D721Med (cell line): ENCODE data around the gene GPR146.

ENCODE experiments used
- DNase-seq: peaks from one replicate; pipeline ENCODE4 v3.0.0; 2011; ENCODE audit warnings: low spot score; ENCODE audit not compliant: insufficient read length
- FAIRE-seq: peaks from 2 replicates; lab custom pipeline; 2011; peaks lifted over from hg19 to GRCh38; lab: Jason Lieb, UNC
- TF ChIP-seq, protein P1 (sequence below): IDR thresholded peaks from 2 replicates; pipeline ENCODE4 v1.5.1; 2012; ENCODE audit warnings: mild to moderate bottlenecking, control low read depth; ENCODE audit not compliant: insufficient read depth; ENCODE audit errors: missing control alignments

GPR146 gene

GRCh38 chr7:1044189-1045068 is at the start of gene GPR146:
Gene GPR146, plus strand, starts transcription at chr7:1044546. Its CDS starts 12,970 bp downstream, at chr7:1057516.
- DNase-seq: peak; percentile 100
- no peak for FAIRE-seq
- TF ChIP-seq, protein P1, sequence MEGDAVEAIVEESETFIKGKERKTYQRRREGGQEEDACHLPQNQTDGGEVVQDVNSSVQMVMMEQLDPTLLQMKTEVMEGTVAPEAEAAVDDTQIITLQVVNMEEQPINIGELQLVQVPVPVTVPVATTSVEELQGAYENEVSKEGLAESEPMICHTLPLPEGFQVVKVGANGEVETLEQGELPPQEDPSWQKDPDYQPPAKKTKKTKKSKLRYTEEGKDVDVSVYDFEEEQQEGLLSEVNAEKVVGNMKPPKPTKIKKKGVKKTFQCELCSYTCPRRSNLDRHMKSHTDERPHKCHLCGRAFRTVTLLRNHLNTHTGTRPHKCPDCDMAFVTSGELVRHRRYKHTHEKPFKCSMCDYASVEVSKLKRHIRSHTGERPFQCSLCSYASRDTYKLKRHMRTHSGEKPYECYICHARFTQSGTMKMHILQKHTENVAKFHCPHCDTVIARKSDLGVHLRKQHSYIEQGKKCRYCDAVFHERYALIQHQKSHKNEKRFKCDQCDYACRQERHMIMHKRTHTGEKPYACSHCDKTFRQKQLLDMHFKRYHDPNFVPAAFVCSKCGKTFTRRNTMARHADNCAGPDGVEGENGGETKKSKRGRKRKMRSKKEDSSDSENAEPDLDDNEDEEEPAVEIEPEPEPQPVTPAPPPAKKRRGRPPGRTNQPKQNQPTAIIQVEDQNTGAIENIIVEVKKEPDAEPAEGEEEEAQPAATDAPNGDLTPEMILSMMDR: peak; percentile 29

DNA sequence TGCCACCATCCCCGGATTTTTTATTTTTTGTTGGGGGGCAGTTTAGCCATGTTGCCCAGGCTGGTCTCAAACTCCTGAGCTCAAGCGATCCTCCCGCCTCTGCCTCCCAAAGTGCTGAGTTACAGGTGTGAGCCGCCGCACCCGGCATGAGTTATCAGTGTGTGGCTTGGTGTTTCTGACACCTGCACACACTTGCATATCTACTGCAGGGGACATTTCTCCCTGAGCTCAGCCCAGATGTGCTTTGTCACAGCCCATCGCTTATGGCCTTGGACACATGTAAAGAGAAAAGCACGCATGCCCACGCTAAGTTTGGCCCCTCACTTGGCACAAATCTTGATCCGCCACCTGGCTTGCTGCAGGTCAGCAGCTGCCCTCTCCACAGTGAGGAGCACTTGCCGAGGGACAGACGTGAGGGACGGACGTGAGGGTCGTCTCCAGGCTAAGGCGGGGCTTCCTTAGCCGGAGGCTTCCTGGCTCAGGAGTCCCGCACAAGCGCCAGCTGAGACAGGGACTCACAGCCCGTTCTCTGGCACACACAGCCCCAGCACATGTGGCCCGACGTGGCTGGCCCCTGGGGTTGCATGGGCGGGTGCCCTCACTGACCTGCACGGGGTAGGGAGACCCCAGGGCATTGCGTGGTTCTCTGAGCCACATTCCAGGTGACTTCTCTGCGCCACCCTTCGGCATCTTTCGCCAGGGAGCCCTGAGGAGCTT is 49.6 kb upstream of the GPR146 start:
- TF ChIP-seq, protein P1: no peak
- DNase-seq (no peak), FAIRE-seq (no peak)

DNA sequence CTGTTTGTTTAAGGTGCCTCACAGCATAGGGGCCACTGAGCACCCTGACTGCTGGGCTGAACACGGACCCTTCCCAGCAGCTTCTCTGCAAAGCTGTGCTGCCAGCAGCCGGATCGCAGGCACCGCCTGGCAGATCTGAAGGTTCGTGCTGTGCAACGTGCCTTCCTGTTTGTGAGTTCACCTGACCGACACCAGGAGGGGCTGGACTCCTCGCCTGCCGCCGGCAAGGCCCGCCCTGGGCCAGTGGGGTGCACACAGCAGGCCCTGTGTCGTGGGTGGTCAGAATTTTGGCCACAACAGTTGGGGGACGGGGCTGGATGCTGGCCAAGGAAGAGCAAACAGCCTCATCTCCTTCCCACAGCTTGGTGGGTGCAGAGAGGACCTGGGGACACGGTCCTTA is 48.8 kb upstream of the GPR146 start:
- TF ChIP-seq, protein P1: no peak
- no peak for FAIRE-seq
- DNase-seq: no peak

- TF ChIP-seq, protein P1: no peak
- no peak for FAIRE-seq
Measured at GRCh38 chr7:996079-996872, 48.1 kb upstream of the GPR146 start.

DNA sequence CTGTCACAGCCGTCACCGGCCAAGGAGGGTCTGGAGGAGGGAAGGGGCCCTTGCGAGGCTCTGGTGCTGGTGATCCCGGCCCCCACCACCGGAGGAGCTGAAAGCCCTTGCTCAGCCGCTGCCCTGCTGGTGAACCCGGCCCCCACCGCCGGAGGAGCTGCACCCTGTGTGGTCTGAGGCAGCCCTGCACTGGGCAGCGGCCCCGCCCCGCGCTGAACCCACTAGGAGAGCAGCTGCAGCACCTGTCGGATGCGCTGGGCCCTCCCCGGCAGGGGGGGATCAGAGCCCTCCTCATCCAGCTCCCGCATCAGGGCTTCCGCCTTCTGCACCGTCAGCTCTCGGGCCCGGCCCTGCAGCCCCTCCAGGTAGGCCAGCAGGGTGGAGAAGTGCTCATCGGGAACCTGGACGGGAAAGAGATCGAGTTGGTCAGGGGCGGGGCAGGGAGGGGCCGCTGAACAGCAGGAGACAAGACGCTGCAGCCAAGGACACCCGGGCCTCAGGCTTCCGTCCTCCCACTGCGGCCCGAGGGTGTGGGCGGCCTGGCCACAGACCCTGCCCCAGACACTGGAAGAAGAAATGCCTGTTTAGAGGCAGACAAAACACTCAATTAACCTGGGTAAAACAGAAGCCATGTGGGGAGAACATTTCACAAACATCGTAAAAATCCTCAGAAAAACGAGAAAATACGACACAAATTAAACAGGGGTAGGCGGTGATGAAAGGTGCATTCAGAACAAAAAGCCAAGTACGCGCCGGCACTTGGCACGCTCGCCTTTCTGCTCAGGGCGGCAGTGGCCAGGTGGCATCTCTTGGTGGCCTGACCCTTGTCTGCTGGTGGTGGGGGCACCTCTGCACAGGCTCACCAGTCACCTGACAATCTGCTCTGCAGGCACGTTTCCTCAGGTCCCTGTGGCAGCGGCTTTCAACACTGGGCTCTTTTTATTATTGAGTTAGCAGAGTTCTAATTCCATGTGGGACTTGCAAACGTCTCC is 46.6 kb upstream of the GPR146 start:
- no peak for DNase-seq
- no peak for FAIRE-seq
- TF ChIP-seq, protein P1: no peak

More at GRCh38 chr7:996079-996872, 48.1 kb upstream of the GPR146 start:
- DNase-seq: no peak
